ENCODE results near the gene NUBPL.
A peak's percentile ranks its signal among the peaks of the same experiment; 100 is the strongest.

The NUBPL gene

GRCh38 chr14:31895206-31895605 is 334.0 kb downstream of the NUBPL start:
- FAIRE-seq (no peak), DNase-seq (ENCODE audit: insufficient read length, low spot score) (no peak)
- TF ChIP-seq CTCF (IDR thresholded peaks at IDR 0.05; ENCODE audit: insufficient read depth, missing control alignments) = no peak

GRCh38 chr14:31895646-31896045 is 334.4 kb downstream of the NUBPL start:
- FAIRE-seq (no peak), DNase-seq (ENCODE audit: insufficient read length, low spot score) (no peak)

GRCh38 chr14:31897581-31898186 is 336.5 kb downstream of the NUBPL start:
- FAIRE-seq (no peak), DNase-seq (ENCODE audit: insufficient read length, low spot score) (no peak)
- TF ChIP-seq CTCF (IDR thresholded peaks at IDR 0.05; ENCODE audit: insufficient read depth, missing control alignments) = no peak

More at GRCh38 chr14:31895646-31896045, 334.4 kb downstream of the NUBPL start:
- no peak for TF ChIP-seq CTCF (IDR thresholded peaks at IDR 0.05; ENCODE audit: insufficient read depth, missing control alignments)

- DNase-seq (ENCODE audit: insufficient read length, low spot score) (no peak), FAIRE-seq (no peak)
- TF ChIP-seq CTCF (IDR thresholded peaks at IDR 0.05; ENCODE audit: insufficient read depth, missing control alignments) = no peak
Observed at GRCh38 chr14:31898838-31899528, 337.8 kb downstream of the NUBPL start.

GRCh38 chr14:31902002-31902401 is 340.8 kb downstream of the NUBPL start:
- no peak for FAIRE-seq
- no peak for DNase-seq (ENCODE audit: insufficient read length, low spot score)
- TF ChIP-seq CTCF (IDR thresholded peaks at IDR 0.05; ENCODE audit: insufficient read depth, missing control alignments) = no peak

GRCh38 chr14:31902945-31903646 is 341.9 kb downstream of the NUBPL start:
- no peak for DNase-seq (ENCODE audit: insufficient read length, low spot score)
- no peak for FAIRE-seq
- TF ChIP-seq CTCF (IDR thresholded peaks at IDR 0.05; ENCODE audit: insufficient read depth, missing control alignments) = no peak

- no peak for TF ChIP-seq CTCF (IDR thresholded peaks at IDR 0.05; ENCODE audit: insufficient read depth, missing control alignments)
- DNase-seq (ENCODE audit: insufficient read length, low spot score) (no peak), FAIRE-seq (peak; percentile 25)
Observed at GRCh38 chr14:31909977-31910376, 348.8 kb downstream of the NUBPL start.
